Lung (tissue), 12 donors: ENCODE results near the gene ARID5B. TPM values are rescaled to one million over a fixed set of nuclear protein-coding genes. Genes with fewer than 3 reads are reported as not detected.

Source experiments
- ATAC-seq: fragments of 200-7000 bp; cut with Tn5 transposase; one replicate; pipeline ENCODE4 v1.9.1; 2020; ENCODE audit warnings: moderate number of reproducible peaks; ENCODE audit not compliant: insufficient read depth, low FRiP score
- DNase-seq, 3 donors: peaks; one replicate each; pipeline ENCODE4 v3.0.0-alpha.2; 2013 to 2017
- H3K27ac ChIP-seq, 2 donors: one replicate each; pipeline ENCODE4 v1.5.1; 2013; ENCODE audit warnings: mild to moderate bottlenecking in 2 of 2, moderate library complexity in 2 of 2, control low read depth in 1 of 2, inconsistent platforms in 1 of 2, low read depth in 1 of 2, low read length in 1 of 2
- H3K27me3 ChIP-seq, 3 donors: one replicate each; pipeline ENCODE4 v1.5.1; 2013; ENCODE audit warnings: low read length in 2 of 3; ENCODE audit not compliant: control insufficient read depth in 3 of 3, insufficient read depth in 3 of 3
- H3K36me3 ChIP-seq, 4 donors: one replicate each; pipeline ENCODE4 v1.5.1; 2013; ENCODE audit warnings: low read length in 4 of 4, mild to moderate bottlenecking in 1 of 4, moderate library complexity in 1 of 4; ENCODE audit not compliant: control insufficient read depth in 4 of 4, insufficient read depth in 4 of 4
- H3K4me1 ChIP-seq, 5 donors: one replicate each; pipeline ENCODE4 v1.5.1; 2013; ENCODE audit warnings: low read length in 5 of 5, mild to moderate bottlenecking in 2 of 5, moderate library complexity in 1 of 5; ENCODE audit not compliant: control insufficient read depth in 5 of 5, insufficient read depth in 5 of 5
- H3K4me3 ChIP-seq: one replicate; pipeline ENCODE4 v1.5.1; 2013; ENCODE audit warnings: mild to moderate bottlenecking, control low read depth, moderate library complexity
- H3K9ac ChIP-seq, 2 donors: one replicate each; pipeline ENCODE4 v1.5.1; 2013; ENCODE audit warnings: low read length in 2 of 2, control low read depth in 1 of 2; ENCODE audit not compliant: insufficient read depth in 1 of 2
- H3K9me3 ChIP-seq, 4 donors: one replicate each; pipeline ENCODE4 v1.5.1; 2013; ENCODE audit warnings: low read length in 3 of 4, mild to moderate bottlenecking in 1 of 4, moderate library complexity in 1 of 4; ENCODE audit not compliant: control insufficient read depth in 4 of 4, insufficient read depth in 3 of 4
- WGBS, 2 donors: extraction: QIAGEN DNeasy Blood & Tissue Kit; methylation state at CpG; one replicate each; pipeline ENCODE4 v1.1.7; 2013; 5-methylcytosine and 5-hydroxymethylcytosine counted together
- polyA plus RNA-seq, 2 donors: library from polyadenylated mRNA; stranded (reverse); fragments of 200-250 nt; gene quantifications; one replicate each; pipeline ENCODE4 v1.2.1, GENCODE V29; 2013
- total RNA-seq, 2 donors: library from RNA; depleted of rRNA in 1 of 2; stranded (reverse); fragments of >200 nt in 1 of 2; gene quantifications; one replicate each; pipeline ENCODE4 v1.2.1, GENCODE V29; 2014 to 2021
- TF ChIP-seq, protein P1 (sequence below): IDR thresholded peaks from 2 replicates; pipeline ENCODE4 v1.5.1; 2012; ENCODE audit warnings: mild to moderate bottlenecking; ENCODE audit errors: control extremely low read depth, extremely low read depth
- donor health status: control.
- donor health status: control.
- donor health status: Bipolar disorder and iron deficiency.
- donor health status: healthy.
- donor health status: DM: yes; HTN: yes; CAD: no.

Gene ARID5B
- total and polyA plus RNA-seq, 4 donors, result 7.8 to 95.3 (median 22.0) TPM

DNA sequence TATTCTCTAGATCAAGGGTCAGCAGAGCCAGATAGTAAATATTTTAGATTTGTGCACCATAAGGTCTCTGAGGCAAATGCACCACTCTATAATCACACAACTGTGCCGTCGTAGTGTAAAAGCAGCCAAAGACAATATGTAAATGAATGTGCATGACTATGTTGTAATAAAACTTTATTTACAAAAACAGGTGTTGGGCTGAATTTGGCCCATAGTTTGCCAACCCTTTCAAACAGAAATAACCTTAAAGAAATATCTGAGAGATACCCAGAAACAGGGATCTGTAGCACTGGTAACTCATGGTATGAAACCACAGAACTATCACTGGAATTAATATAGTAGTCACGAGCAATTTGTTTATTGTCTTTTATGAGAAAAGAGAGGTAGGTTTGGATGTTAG is 86.0 kb downstream of the ARID5B start:
- ATAC-seq, result no peak
- WGBS, 2 donors, result 78 to 80% methylated on average over 3 of the region's 3 CpGs
- H3K27ac ChIP-seq, result peak overlapping the region in 1 of 2 donors; percentile 27
- H3K9me3 ChIP-seq, result peaks cover 0 to 1% (median 0%) of the 10 kb centered on the region in 4 donors
- H3K9ac ChIP-seq, result no peak overlapping the region
- H3K27me3 ChIP-seq, result no peaks in the 10 kb centered on the region
- no peak for DNase-seq
- no peaks in the 10 kb centered on the region for H3K36me3 ChIP-seq
- TF ChIP-seq, protein P1, sequence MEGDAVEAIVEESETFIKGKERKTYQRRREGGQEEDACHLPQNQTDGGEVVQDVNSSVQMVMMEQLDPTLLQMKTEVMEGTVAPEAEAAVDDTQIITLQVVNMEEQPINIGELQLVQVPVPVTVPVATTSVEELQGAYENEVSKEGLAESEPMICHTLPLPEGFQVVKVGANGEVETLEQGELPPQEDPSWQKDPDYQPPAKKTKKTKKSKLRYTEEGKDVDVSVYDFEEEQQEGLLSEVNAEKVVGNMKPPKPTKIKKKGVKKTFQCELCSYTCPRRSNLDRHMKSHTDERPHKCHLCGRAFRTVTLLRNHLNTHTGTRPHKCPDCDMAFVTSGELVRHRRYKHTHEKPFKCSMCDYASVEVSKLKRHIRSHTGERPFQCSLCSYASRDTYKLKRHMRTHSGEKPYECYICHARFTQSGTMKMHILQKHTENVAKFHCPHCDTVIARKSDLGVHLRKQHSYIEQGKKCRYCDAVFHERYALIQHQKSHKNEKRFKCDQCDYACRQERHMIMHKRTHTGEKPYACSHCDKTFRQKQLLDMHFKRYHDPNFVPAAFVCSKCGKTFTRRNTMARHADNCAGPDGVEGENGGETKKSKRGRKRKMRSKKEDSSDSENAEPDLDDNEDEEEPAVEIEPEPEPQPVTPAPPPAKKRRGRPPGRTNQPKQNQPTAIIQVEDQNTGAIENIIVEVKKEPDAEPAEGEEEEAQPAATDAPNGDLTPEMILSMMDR, result no peak
- H3K4me3 ChIP-seq, result no peak overlapping the region
- peaks cover 0 to 13% (median 7%) of the 10 kb centered on the region in 5 donors for H3K4me1 ChIP-seq

DNA sequence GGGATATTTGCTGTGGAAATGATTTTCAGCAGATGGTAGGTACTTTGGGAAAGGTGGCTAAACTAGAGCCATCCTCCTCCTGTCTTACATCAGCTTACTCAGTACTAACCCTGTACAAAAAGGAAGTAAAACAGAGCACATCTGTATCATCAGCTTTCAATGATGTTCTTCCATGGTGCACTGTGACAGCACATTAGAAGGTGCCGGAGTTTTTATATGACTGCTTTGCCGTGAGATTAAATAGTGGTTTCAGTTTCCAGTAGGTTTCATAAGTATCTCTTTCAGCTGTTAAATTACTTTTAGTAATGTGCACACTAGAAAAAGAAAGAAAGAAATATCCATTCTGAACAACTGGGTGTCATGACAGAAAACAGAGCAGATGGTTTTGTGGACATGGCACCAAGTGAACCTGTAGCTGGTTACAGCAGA is 86.5 kb downstream of the ARID5B start:
- TF ChIP-seq, protein P1, result no peak
- DNase-seq (no peak), ATAC-seq (no peak)
- no peak overlapping the region for H3K4me3 ChIP-seq
- H3K27ac ChIP-seq, result peak overlapping the region in 1 of 2 donors; percentile 27
- H3K9ac ChIP-seq, result no peak overlapping the region
- H3K36me3 ChIP-seq, result no peaks in the 10 kb centered on the region
- WGBS, 2 donors, result 15 to 16% methylated on average over 2 of the region's 2 CpGs
- H3K9me3 ChIP-seq, result peaks cover 0 to 1% (median 0%) of the 10 kb centered on the region in 4 donors
- no peaks in the 10 kb centered on the region for H3K27me3 ChIP-seq
- peaks cover 0 to 15% (median 9%) of the 10 kb centered on the region in 5 donors for H3K4me1 ChIP-seq

DNA sequence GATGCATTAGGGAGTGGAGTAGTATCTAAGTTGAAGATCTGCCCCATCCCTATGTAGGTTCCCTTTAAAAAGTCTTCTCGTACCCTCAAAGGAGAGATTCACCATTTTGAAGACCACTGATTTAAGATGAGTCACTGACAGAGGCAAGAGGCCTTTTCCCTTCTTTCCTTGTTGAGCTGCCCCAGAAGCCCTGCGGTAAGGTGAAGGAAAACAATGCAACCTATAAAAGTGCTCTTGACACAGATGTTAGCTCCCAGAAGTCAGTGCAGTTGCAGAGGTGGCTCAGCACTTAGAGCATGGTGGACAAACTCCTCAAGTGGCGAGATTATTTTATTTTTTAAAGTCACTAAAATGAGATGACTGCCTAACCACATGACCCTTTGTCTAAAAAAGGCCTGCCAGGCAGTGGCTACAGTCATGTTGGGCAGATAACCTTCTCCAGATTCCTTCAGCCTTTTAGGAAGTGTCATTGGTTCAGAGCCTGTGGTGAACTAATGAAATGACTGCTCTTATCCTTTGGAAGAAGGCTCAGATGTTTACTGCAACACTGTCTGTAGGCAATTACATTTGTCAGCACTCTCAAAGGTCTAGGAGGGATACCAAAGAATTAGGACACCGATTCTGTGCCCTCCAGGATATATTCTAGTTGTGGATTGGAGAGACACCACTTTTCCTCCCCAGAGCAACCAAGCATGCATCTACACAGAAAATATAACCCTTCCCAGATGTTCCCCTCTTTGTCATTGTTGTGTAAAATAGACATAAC is 88.7 kb downstream of the ARID5B start:
- Histone ChIP-seq H3K9ac (no peak overlapping the region), H3K9me3 (no peaks in the 10 kb centered on the region), H3K36me3 (no peaks in the 10 kb centered on the region), H3K4me1 (peaks cover 1 to 29% (median 12%) of the 10 kb centered on the region in 5 donors), H3K27ac (no peak overlapping the region), H3K4me3 (no peak overlapping the region), H3K27me3 (no peaks in the 10 kb centered on the region)
- ATAC-seq, result no peak
- TF ChIP-seq, protein P1, result no peak
- DNase-seq, result no peak
- WGBS, 2 donors, result 92 to 99% methylated on average over 4 of the region's 4 CpGs
